ENCODE data around the gene GPX4. TPM values are rescaled to one million over a fixed set of nuclear protein-coding genes. Genes with fewer than 3 reads are reported as not detected.

The GPX4 gene
- total and polyA plus RNA-seq, 2 of the 13 experiments (the other 11 are each of a cell fraction or from before 2014, with no cell fraction given): 535 to 613 TPM

- TF ChIP-seq, protein P1, sequence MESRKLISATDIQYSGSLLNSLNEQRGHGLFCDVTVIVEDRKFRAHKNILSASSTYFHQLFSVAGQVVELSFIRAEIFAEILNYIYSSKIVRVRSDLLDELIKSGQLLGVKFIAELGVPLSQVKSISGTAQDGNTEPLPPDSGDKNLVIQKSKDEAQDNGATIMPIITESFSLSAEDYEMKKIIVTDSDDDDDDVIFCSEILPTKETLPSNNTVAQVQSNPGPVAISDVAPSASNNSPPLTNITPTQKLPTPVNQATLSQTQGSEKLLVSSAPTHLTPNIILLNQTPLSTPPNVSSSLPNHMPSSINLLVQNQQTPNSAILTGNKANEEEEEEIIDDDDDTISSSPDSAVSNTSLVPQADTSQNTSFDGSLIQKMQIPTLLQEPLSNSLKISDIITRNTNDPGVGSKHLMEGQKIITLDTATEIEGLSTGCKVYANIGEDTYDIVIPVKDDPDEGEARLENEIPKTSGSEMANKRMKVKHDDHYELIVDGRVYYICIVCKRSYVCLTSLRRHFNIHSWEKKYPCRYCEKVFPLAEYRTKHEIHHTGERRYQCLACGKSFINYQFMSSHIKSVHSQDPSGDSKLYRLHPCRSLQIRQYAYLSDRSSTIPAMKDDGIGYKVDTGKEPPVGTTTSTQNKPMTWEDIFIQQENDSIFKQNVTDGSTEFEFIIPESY (CRISPR knock-in tag; IDR thresholded peaks at IDR 0.05): peak; percentile 66; the same call in 1 of the 2 replicates
- TF ChIP-seq KMT2B (CRISPR knock-in tag; IDR thresholded peaks at IDR 0.05) (no peak), ZNF10 (CRISPR knock-in tag; IDR thresholded peaks at IDR 0.05; ENCODE audit: borderline replicate concordance, low read depth) (no peak), ZBTB21 (CRISPR knock-in tag; IDR thresholded peaks at IDR 0.05) (no peak), DPF2 (CRISPR knock-in tag; IDR thresholded peaks at IDR 0.05; ENCODE audit: borderline replicate concordance, low read depth) (no peak), SRY (CRISPR knock-in tag; IDR thresholded peaks at IDR 0.05) (no peak)
- TF ChIP-seq, protein P2, sequence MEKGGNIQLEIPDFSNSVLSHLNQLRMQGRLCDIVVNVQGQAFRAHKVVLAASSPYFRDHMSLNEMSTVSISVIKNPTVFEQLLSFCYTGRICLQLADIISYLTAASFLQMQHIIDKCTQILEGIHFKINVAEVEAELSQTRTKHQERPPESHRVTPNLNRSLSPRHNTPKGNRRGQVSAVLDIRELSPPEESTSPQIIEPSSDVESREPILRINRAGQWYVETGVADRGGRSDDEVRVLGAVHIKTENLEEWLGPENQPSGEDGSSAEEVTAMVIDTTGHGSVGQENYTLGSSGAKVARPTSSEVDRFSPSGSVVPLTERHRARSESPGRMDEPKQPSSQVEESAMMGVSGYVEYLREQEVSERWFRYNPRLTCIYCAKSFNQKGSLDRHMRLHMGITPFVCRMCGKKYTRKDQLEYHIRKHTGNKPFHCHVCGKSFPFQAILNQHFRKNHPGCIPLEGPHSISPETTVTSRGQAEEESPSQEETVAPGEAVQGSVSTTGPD (CRISPR knock-in tag; IDR thresholded peaks at IDR 0.05): no peak
- TF ChIP-seq, protein P3, sequence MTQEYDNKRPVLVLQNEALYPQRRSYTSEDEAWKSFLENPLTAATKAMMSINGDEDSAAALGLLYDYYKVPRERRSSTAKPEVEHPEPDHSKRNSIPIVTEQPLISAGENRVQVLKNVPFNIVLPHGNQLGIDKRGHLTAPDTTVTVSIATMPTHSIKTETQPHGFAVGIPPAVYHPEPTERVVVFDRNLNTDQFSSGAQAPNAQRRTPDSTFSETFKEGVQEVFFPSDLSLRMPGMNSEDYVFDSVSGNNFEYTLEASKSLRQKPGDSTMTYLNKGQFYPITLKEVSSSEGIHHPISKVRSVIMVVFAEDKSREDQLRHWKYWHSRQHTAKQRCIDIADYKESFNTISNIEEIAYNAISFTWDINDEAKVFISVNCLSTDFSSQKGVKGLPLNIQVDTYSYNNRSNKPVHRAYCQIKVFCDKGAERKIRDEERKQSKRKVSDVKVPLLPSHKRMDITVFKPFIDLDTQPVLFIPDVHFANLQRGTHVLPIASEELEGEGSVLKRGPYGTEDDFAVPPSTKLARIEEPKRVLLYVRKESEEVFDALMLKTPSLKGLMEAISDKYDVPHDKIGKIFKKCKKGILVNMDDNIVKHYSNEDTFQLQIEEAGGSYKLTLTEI (CRISPR knock-in tag; conservative IDR thresholded peaks at IDR 0.05): no peak
- ATAC-seq: no peak
- Histone ChIP-seq H3K9me3 (ENCODE audit: low read length) (no peaks in the 10 kb centered on the region), H3K4me2 (ENCODE audit: low read depth, low read length) (no peak overlapping the region), H3K79me2 (ENCODE audit: insufficient read depth, low read length) (peaks cover under 1% of the 10 kb centered on the region), H3K4me3 (replicated peaks in 1 of 3; ENCODE audit: insufficient read depth in 1 of 3, low read depth in 2 of 3, low read length in 3 of 3) (no peak overlapping the region), H3K36me3 (replicated peaks in 1 of 2; ENCODE audit: control insufficient read depth in 1 of 2, insufficient read depth in 2 of 2, low read length in 2 of 2) (peaks cover 10 to 14% of the 10 kb centered on the region in 2 experiments; a peak in 4 of 5 replicates), H3K9ac (ENCODE audit: insufficient read depth, low read depth, low read length) (no peak overlapping the region), H3K4me1 (ENCODE audit: insufficient read depth, low read length) (peaks cover under 1% of the 10 kb centered on the region; the same call in 1 of the 2 replicates), H2AFZ (ENCODE audit: low read length) (no peak overlapping the region), H4K20me1 (ENCODE audit: insufficient read depth, low read length) (no peaks in the 10 kb centered on the region), H3K27me3 (ENCODE audit: control insufficient read depth in 1 of 2, insufficient read depth in 2 of 2, low read length in 2 of 2) (no peaks in the 10 kb centered on the region; a peak in 1 of 5 replicates), H3K27ac (ENCODE audit: extremely low read length, insufficient read depth, low read length) (no peak overlapping the region)
- intact Hi-C loops (cut with micrococcal nuclease; ENCODE audit: unreplicated experiment): no loop called here
- in situ Hi-C loops (cut with HindIII; ENCODE audit: extremely low pct_ligation_motif_present, low pct_unique_long_range_greater_than_20kb): loop anchor here (5.0 kb wide), 1 partner anchor 32 kb away; no protein-coding TSS in a partner anchor
- no peak for DNase-seq (ENCODE audit: low spot score)
- FAIRE-seq: no peak
- CTCF ChIA-PET (ENCODE audit: low intra/inter-chr PET ratio, low total read pairs): no interaction called here
- 94% methylated on average over 18 of the region's 39 CpGs for WGBS (ENCODE audit: low lambda C conversion rate)
- BruUV-seq (replicated peaks): no TSS peak
- POLR2A ChIA-PET: no interaction called here
Observed at GRCh38 chr19:1149259-1150045, 45.7 kb downstream of the GPX4 start.
